ENCODE results near the gene CNKSR3.

DNA sequence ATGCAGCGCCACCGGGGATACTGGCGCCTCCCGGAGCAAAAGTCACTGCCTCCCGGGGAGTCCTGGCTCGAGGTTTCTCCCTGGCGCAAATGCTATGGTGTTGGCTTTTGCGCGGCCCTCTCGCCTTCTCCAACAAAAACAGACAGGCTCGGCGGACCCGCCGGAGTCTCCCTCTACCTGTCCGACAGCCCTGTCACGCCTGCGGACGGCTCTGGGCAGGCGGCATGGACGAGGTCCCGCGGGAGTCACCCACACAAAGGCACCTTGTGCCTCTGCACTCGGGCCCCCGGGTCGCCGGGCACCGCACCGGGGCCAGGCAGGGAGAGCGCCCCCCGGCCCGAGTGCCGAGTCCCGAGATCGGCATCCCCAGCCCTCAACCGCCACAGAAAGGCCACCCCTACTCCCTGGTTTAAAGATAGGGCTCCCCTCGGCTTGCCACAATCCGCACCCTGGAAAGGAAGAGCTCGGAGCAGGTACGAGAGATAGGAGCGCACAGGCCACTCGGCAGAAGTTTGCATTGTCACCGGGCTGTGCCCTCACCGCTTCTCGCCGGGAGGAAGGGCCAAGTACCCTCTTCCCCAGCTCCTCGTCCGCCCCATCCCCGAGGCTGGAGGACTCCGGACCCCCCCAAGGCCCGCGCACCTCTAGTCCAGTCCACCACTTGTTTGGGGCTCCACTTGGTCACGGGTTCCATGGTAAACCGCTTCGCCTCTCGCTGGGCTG, 903 bp downstream of the CNKSR3 start:
- TF ChIP-seq, protein P1, sequence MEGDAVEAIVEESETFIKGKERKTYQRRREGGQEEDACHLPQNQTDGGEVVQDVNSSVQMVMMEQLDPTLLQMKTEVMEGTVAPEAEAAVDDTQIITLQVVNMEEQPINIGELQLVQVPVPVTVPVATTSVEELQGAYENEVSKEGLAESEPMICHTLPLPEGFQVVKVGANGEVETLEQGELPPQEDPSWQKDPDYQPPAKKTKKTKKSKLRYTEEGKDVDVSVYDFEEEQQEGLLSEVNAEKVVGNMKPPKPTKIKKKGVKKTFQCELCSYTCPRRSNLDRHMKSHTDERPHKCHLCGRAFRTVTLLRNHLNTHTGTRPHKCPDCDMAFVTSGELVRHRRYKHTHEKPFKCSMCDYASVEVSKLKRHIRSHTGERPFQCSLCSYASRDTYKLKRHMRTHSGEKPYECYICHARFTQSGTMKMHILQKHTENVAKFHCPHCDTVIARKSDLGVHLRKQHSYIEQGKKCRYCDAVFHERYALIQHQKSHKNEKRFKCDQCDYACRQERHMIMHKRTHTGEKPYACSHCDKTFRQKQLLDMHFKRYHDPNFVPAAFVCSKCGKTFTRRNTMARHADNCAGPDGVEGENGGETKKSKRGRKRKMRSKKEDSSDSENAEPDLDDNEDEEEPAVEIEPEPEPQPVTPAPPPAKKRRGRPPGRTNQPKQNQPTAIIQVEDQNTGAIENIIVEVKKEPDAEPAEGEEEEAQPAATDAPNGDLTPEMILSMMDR (IDR thresholded peaks at IDR 0.05) = no peak
- TF ChIP-seq POLR2A (IDR thresholded peaks at IDR 0.05) = no peak
